HUDEP-2 (cell line): ENCODE measurements around the gene EXOC1L.

Experiments used
- DNase-seq, 76 experiments: peaks; one replicate each; lab custom pipeline; 2025; ENCODE audit not compliant: unreplicated experiment in 76 of 76; lab: John Stamatoyannopoulos, UW

The EXOC1L gene

GRCh38 chr4:55879224-55879623 is 59.6 kb downstream of the EXOC1L start:
- no peak for DNase-seq

- DNase-seq = no peak
Observed at GRCh38 chr4:55880652-55881280, 61.2 kb downstream of the EXOC1L start.

- DNase-seq = no peak
Observed at GRCh38 chr4:55884093-55884850, 64.7 kb downstream of the EXOC1L start.

- DNase-seq = no peak
Observed at GRCh38 chr4:55884851-55885219, 65.2 kb downstream of the EXOC1L start.
